ENCODE measurements around the gene ZNF385D.

The ZNF385D gene, protein sequence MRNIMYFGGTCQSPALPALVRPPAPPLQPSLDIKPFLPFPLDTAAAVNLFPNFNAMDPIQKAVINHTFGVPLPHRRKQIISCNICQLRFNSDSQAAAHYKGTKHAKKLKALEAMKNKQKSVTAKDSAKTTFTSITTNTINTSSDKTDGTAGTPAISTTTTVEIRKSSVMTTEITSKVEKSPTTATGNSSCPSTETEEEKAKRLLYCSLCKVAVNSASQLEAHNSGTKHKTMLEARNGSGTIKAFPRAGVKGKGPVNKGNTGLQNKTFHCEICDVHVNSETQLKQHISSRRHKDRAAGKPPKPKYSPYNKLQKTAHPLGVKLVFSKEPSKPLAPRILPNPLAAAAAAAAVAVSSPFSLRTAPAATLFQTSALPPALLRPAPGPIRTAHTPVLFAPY

GRCh38 chr3:21750831-21751391 lies at the start of gene ZNF385D:
ZNF385D (minus strand) TSS chr3:21751210; CDS start chr3:21750916, 294 bp downstream.
- no peak for TF ChIP-seq ZNF274 (IDR thresholded peaks at IDR 0.05; ENCODE audit: low read depth, low read length)
- H3K4me3 ChIP-seq (ENCODE audit: low read length), result no peak within 1 kb of the TSS

GRCh38 chr3:21798356-21799088 lies 47.5 kb upstream of the ZNF385D start:
- no peak for TF ChIP-seq ZNF274 (IDR thresholded peaks at IDR 0.05; ENCODE audit: low read depth, low read length)
- H3K4me3 ChIP-seq (ENCODE audit: low read length), result no peak overlapping the region

- no peak for TF ChIP-seq ZNF274 (IDR thresholded peaks at IDR 0.05; ENCODE audit: low read depth, low read length)
- no peak overlapping the region for H3K4me3 ChIP-seq (ENCODE audit: low read length)
Measured at GRCh38 chr3:21795921-21796320, 44.9 kb upstream of the ZNF385D start.

- no peak for TF ChIP-seq ZNF274 (IDR thresholded peaks at IDR 0.05; ENCODE audit: low read depth, low read length)
- no peak overlapping the region for H3K4me3 ChIP-seq (ENCODE audit: low read length)
Measured at GRCh38 chr3:21795152-21795837, 44.3 kb upstream of the ZNF385D start.

GRCh38 chr3:21794291-21794690 lies 43.3 kb upstream of the ZNF385D start:
- no peak overlapping the region for H3K4me3 ChIP-seq (ENCODE audit: low read length)
- no peak for TF ChIP-seq ZNF274 (IDR thresholded peaks at IDR 0.05; ENCODE audit: low read depth, low read length)

- H3K4me3 ChIP-seq (ENCODE audit: low read length), result no peak overlapping the region
- TF ChIP-seq ZNF274 (IDR thresholded peaks at IDR 0.05; ENCODE audit: low read depth, low read length), result no peak
Measured at GRCh38 chr3:21792176-21792575, 41.2 kb upstream of the ZNF385D start.

GRCh38 chr3:21791356-21791755 lies 40.3 kb upstream of the ZNF385D start:
- TF ChIP-seq ZNF274 (IDR thresholded peaks at IDR 0.05; ENCODE audit: low read depth, low read length), result no peak
- H3K4me3 ChIP-seq (ENCODE audit: low read length), result no peak overlapping the region

- no peak for TF ChIP-seq ZNF274 (IDR thresholded peaks at IDR 0.05; ENCODE audit: low read depth, low read length)
- no peak overlapping the region for H3K4me3 ChIP-seq (ENCODE audit: low read length)
Measured at GRCh38 chr3:21790466-21790865, 39.5 kb upstream of the ZNF385D start.

GRCh38 chr3:21789730-21790129 lies 38.7 kb upstream of the ZNF385D start:
- TF ChIP-seq ZNF274 (IDR thresholded peaks at IDR 0.05; ENCODE audit: low read depth, low read length), result no peak
- H3K4me3 ChIP-seq (ENCODE audit: low read length), result no peak overlapping the region

GRCh38 chr3:21786438-21786797 lies 35.4 kb upstream of the ZNF385D start:
- no peak for TF ChIP-seq ZNF274 (IDR thresholded peaks at IDR 0.05; ENCODE audit: low read depth, low read length)
- no peak overlapping the region for H3K4me3 ChIP-seq (ENCODE audit: low read length)

DNA sequence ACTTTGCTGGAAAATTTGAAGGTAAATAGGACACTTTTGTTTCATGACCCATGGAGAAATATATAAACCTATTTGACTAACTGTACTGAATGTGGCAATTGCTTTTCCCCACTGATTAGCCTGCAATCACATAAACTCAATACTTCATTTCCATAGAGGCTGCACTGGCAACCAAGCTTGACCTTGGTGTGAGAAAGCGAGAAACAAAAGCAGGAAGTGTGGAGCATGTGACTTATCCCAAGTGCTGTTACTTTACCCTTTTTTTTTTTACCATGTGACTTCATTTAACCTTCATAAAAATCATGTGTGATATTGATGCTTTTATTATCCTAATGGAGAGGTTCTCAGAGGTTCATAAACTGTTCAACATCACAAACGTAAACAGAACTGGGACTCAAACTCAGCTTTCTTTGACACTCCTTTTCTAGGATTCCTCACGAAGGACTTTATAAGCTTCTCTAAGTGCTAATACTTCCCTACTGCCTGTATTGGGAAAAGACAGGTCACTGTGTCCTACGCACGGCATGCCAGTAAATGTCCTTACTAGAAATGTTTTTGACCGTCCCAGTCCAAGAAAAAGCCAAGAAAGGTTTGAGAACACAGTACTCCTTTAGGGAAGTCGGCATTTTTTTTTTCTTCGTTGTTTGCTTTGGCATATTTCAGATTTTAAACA lies 34.9 kb upstream of the ZNF385D start:
- TF ChIP-seq ZNF274 (IDR thresholded peaks at IDR 0.05; ENCODE audit: low read depth, low read length), result no peak
- no peak overlapping the region for H3K4me3 ChIP-seq (ENCODE audit: low read length)

DNA sequence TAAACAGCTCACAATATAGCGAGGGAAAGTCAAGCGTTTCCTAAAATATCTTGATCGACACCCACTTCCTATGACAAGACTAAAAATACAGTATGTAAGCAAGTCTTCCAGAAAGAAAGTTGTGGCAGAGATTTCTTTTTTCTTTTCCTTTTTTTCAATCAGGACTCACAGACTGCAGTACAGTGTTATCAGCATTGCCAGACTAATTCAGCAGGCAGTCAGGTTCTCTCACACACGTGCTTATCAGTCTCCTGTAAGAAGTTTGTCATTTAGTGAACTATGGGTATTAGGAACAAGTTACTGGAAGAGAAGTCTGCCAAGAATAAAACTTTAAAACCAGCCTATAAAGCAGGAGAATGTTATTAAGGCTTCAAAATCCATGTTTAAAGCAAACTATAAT lies 32.8 kb upstream of the ZNF385D start:
- H3K4me3 ChIP-seq (ENCODE audit: low read length), result no peak overlapping the region
- no peak for TF ChIP-seq ZNF274 (IDR thresholded peaks at IDR 0.05; ENCODE audit: low read depth, low read length)

GRCh38 chr3:21781355-21781754 lies 30.3 kb upstream of the ZNF385D start:
- TF ChIP-seq ZNF274 (IDR thresholded peaks at IDR 0.05; ENCODE audit: low read depth, low read length), result no peak
- H3K4me3 ChIP-seq (ENCODE audit: low read length), result no peak overlapping the region

DNA sequence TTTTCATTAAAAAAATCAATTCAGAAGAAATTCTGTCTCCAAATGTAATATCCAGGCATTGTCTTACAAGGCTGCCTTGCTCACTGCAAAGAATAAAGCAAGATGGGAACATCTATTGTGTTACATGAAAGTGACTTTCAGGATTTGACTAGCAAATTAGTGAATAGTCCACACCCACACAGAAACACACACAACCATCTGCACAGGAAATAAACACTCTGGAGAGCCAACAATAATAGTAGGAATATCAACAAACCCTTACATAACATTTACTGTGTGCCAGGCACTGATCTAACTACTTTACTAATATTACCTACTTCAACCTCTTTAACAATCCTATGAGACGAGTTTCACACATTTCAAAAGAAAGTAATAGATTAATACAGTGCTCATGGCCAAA lies 28.9 kb upstream of the ZNF385D start:
- no peak for TF ChIP-seq ZNF274 (IDR thresholded peaks at IDR 0.05; ENCODE audit: low read depth, low read length)
- no peak overlapping the region for H3K4me3 ChIP-seq (ENCODE audit: low read length)
